Measurements from ENCODE around the gene GREB1L.

The GREB1L gene

GRCh38 chr18:21389903-21390302 lies 147.9 kb downstream of the GREB1L start:
- Histone ChIP-seq H3K4me3 (ENCODE audit: low read depth, low read length) (no peak overlapping the region), H3K27ac (ENCODE audit: low read depth, low read length) (no peak overlapping the region), H3K79me2 (ENCODE audit: control insufficient read depth, insufficient read depth, low read length, unreplicated experiment) (no peaks in the 10 kb centered on the region), H2AFZ (ENCODE audit: low read length, unreplicated experiment) (no peak overlapping the region), H3K36me3 (ENCODE audit: insufficient read depth, low read length) (no peaks in the 10 kb centered on the region), H3K4me1 (ENCODE audit: control insufficient read depth, insufficient read depth, low read length, unreplicated experiment) (peaks cover 22% of the 10 kb centered on the region), H3K27me3 (ENCODE audit: insufficient read depth, low read length) (no peaks in the 10 kb centered on the region)

- H3K4me1 ChIP-seq (ENCODE audit: control insufficient read depth, insufficient read depth, low read length, unreplicated experiment): peaks cover 22% of the 10 kb centered on the region
- no peaks in the 10 kb centered on the region for H3K27me3 ChIP-seq (ENCODE audit: insufficient read depth, low read length)
- peak overlapping the region; percentile 81 for H3K27ac ChIP-seq (ENCODE audit: low read depth, low read length)
- H3K79me2 ChIP-seq (ENCODE audit: control insufficient read depth, insufficient read depth, low read length, unreplicated experiment): no peaks in the 10 kb centered on the region
- no peaks in the 10 kb centered on the region for H3K36me3 ChIP-seq (ENCODE audit: insufficient read depth, low read length)
- H3K4me3 ChIP-seq (ENCODE audit: low read depth, low read length): peak overlapping the region; percentile 38; the same call in 1 of the 2 replicates
- no peak overlapping the region for H2AFZ ChIP-seq (ENCODE audit: low read length, unreplicated experiment)
Measured at GRCh38 chr18:21391074-21391673, 149.1 kb downstream of the GREB1L start.

GRCh38 chr18:21393986-21394385 lies 152.0 kb downstream of the GREB1L start:
- H3K4me1 ChIP-seq (ENCODE audit: control insufficient read depth, insufficient read depth, low read length, unreplicated experiment): peaks cover 22% of the 10 kb centered on the region
- H3K36me3 ChIP-seq (ENCODE audit: insufficient read depth, low read length): no peaks in the 10 kb centered on the region
- H3K27me3 ChIP-seq (ENCODE audit: insufficient read depth, low read length): no peaks in the 10 kb centered on the region
- no peaks in the 10 kb centered on the region for H3K79me2 ChIP-seq (ENCODE audit: control insufficient read depth, insufficient read depth, low read length, unreplicated experiment)
- H2AFZ ChIP-seq (ENCODE audit: low read length, unreplicated experiment): no peak overlapping the region
- H3K27ac ChIP-seq (ENCODE audit: low read depth, low read length): no peak overlapping the region
- no peak overlapping the region for H3K4me3 ChIP-seq (ENCODE audit: low read depth, low read length)

GRCh38 chr18:21398121-21398520 lies 156.1 kb downstream of the GREB1L start:
- H3K36me3 ChIP-seq (ENCODE audit: insufficient read depth, low read length): no peaks in the 10 kb centered on the region
- H3K27ac ChIP-seq (ENCODE audit: low read depth, low read length): no peak overlapping the region
- no peaks in the 10 kb centered on the region for H3K4me1 ChIP-seq (ENCODE audit: control insufficient read depth, insufficient read depth, low read length, unreplicated experiment)
- no peak overlapping the region for H2AFZ ChIP-seq (ENCODE audit: low read length, unreplicated experiment)
- H3K27me3 ChIP-seq (ENCODE audit: insufficient read depth, low read length): no peaks in the 10 kb centered on the region
- H3K4me3 ChIP-seq (ENCODE audit: low read depth, low read length): no peak overlapping the region
- H3K79me2 ChIP-seq (ENCODE audit: control insufficient read depth, insufficient read depth, low read length, unreplicated experiment): no peaks in the 10 kb centered on the region

GRCh38 chr18:21402272-21402671 lies 160.2 kb downstream of the GREB1L start:
- no peak overlapping the region for H3K27ac ChIP-seq (ENCODE audit: low read depth, low read length)
- no peaks in the 10 kb centered on the region for H3K36me3 ChIP-seq (ENCODE audit: insufficient read depth, low read length)
- H3K27me3 ChIP-seq (ENCODE audit: insufficient read depth, low read length): no peaks in the 10 kb centered on the region
- peaks cover 5% of the 10 kb centered on the region for H3K4me1 ChIP-seq (ENCODE audit: control insufficient read depth, insufficient read depth, low read length, unreplicated experiment)
- H2AFZ ChIP-seq (ENCODE audit: low read length, unreplicated experiment): no peak overlapping the region
- no peaks in the 10 kb centered on the region for H3K79me2 ChIP-seq (ENCODE audit: control insufficient read depth, insufficient read depth, low read length, unreplicated experiment)
- no peak overlapping the region for H3K4me3 ChIP-seq (ENCODE audit: low read depth, low read length)

- Histone ChIP-seq H3K4me1 (ENCODE audit: control insufficient read depth, insufficient read depth, low read length, unreplicated experiment) (peaks cover 5% of the 10 kb centered on the region), H3K27ac (ENCODE audit: low read depth, low read length) (no peak overlapping the region), H3K36me3 (ENCODE audit: insufficient read depth, low read length) (peaks cover 3% of the 10 kb centered on the region; the same call in 1 of the 2 replicates), H3K79me2 (ENCODE audit: control insufficient read depth, insufficient read depth, low read length, unreplicated experiment) (no peaks in the 10 kb centered on the region), H3K4me3 (ENCODE audit: low read depth, low read length) (no peak overlapping the region), H2AFZ (ENCODE audit: low read length, unreplicated experiment) (no peak overlapping the region), H3K27me3 (ENCODE audit: insufficient read depth, low read length) (no peaks in the 10 kb centered on the region)
Measured at GRCh38 chr18:21404426-21404825, 162.4 kb downstream of the GREB1L start.

- H3K4me3 ChIP-seq (ENCODE audit: low read depth, low read length): no peak overlapping the region
- no peak overlapping the region for H2AFZ ChIP-seq (ENCODE audit: low read length, unreplicated experiment)
- H3K27me3 ChIP-seq (ENCODE audit: insufficient read depth, low read length): no peaks in the 10 kb centered on the region
- no peak overlapping the region for H3K27ac ChIP-seq (ENCODE audit: low read depth, low read length)
- H3K36me3 ChIP-seq (ENCODE audit: insufficient read depth, low read length): peaks cover 3% of the 10 kb centered on the region; the same call in 1 of the 2 replicates
- no peaks in the 10 kb centered on the region for H3K79me2 ChIP-seq (ENCODE audit: control insufficient read depth, insufficient read depth, low read length, unreplicated experiment)
- peaks cover 5% of the 10 kb centered on the region for H3K4me1 ChIP-seq (ENCODE audit: control insufficient read depth, insufficient read depth, low read length, unreplicated experiment)
Measured at GRCh38 chr18:21406116-21406515, 164.1 kb downstream of the GREB1L start.

GRCh38 chr18:21408681-21409080 lies 166.6 kb downstream of the GREB1L start:
- no peak overlapping the region for H3K4me3 ChIP-seq (ENCODE audit: low read depth, low read length)

GRCh38 chr18:21433436-21433835 lies 191.4 kb downstream of the GREB1L start:
- Histone ChIP-seq H3K27me3 (ENCODE audit: insufficient read depth, low read length) (no peaks in the 10 kb centered on the region), H3K4me1 (ENCODE audit: control insufficient read depth, insufficient read depth, low read length, unreplicated experiment) (peaks cover 5% of the 10 kb centered on the region), H3K27ac (ENCODE audit: low read depth, low read length) (no peak overlapping the region), H3K36me3 (ENCODE audit: insufficient read depth, low read length) (no peaks in the 10 kb centered on the region), H3K4me3 (ENCODE audit: low read depth, low read length) (no peak overlapping the region), H3K79me2 (ENCODE audit: control insufficient read depth, insufficient read depth, low read length, unreplicated experiment) (no peaks in the 10 kb centered on the region), H2AFZ (ENCODE audit: low read length, unreplicated experiment) (no peak overlapping the region)

More at GRCh38 chr18:21408681-21409080, 166.6 kb downstream of the GREB1L start:
- H3K79me2 ChIP-seq (ENCODE audit: control insufficient read depth, insufficient read depth, low read length, unreplicated experiment): no peaks in the 10 kb centered on the region
- H3K27ac ChIP-seq (ENCODE audit: low read depth, low read length): no peak overlapping the region
- H2AFZ ChIP-seq (ENCODE audit: low read length, unreplicated experiment): no peak overlapping the region
- H3K36me3 ChIP-seq (ENCODE audit: insufficient read depth, low read length): peaks cover 3% of the 10 kb centered on the region; the same call in 1 of the 2 replicates
- no peaks in the 10 kb centered on the region for H3K27me3 ChIP-seq (ENCODE audit: insufficient read depth, low read length)
- peaks cover 5% of the 10 kb centered on the region for H3K4me1 ChIP-seq (ENCODE audit: control insufficient read depth, insufficient read depth, low read length, unreplicated experiment)

- H3K79me2 ChIP-seq (ENCODE audit: control insufficient read depth, insufficient read depth, low read length, unreplicated experiment): no peaks in the 10 kb centered on the region
- no peaks in the 10 kb centered on the region for H3K36me3 ChIP-seq (ENCODE audit: insufficient read depth, low read length)
Measured at GRCh38 chr18:21439431-21439846, 197.4 kb downstream of the GREB1L start.

GRCh38 chr18:21441670-21442069 lies 199.6 kb downstream of the GREB1L start:
- Histone ChIP-seq H3K4me3 (ENCODE audit: low read depth, low read length) (no peak overlapping the region), H3K4me1 (ENCODE audit: control insufficient read depth, insufficient read depth, low read length, unreplicated experiment) (peaks cover 18% of the 10 kb centered on the region), H3K27me3 (ENCODE audit: insufficient read depth, low read length) (no peaks in the 10 kb centered on the region), H3K79me2 (ENCODE audit: control insufficient read depth, insufficient read depth, low read length, unreplicated experiment) (no peaks in the 10 kb centered on the region), H3K27ac (ENCODE audit: low read depth, low read length) (no peak overlapping the region), H2AFZ (ENCODE audit: low read length, unreplicated experiment) (no peak overlapping the region), H3K36me3 (ENCODE audit: insufficient read depth, low read length) (no peaks in the 10 kb centered on the region)

More at GRCh38 chr18:21439431-21439846, 197.4 kb downstream of the GREB1L start:
- peak overlapping the region; percentile 0; the same call in 1 of the 2 replicates for H3K4me3 ChIP-seq (ENCODE audit: low read depth, low read length)
- H3K4me1 ChIP-seq (ENCODE audit: control insufficient read depth, insufficient read depth, low read length, unreplicated experiment): peaks cover 18% of the 10 kb centered on the region
- peak overlapping the region; percentile 81 for H3K27ac ChIP-seq (ENCODE audit: low read depth, low read length)
- H2AFZ ChIP-seq (ENCODE audit: low read length, unreplicated experiment): no peak overlapping the region
- no peaks in the 10 kb centered on the region for H3K27me3 ChIP-seq (ENCODE audit: insufficient read depth, low read length)

Measured in ACC112 (cell line).